ENCODE measurements around the gene C2orf49.
"Not testable (repeated sequence)": the region's sequence is repeated elsewhere in the genome, so short reads cannot be mapped to it uniquely, and the experiment has no call there.

C2orf49 gene

GRCh38 chr2:105321875-105322646 lies 15.3 kb upstream of the C2orf49 start:
- DNase-seq: no peak

- DNase-seq: no peak
Measured at GRCh38 chr2:105323111-105323510, 14.2 kb upstream of the C2orf49 start.

DNA sequence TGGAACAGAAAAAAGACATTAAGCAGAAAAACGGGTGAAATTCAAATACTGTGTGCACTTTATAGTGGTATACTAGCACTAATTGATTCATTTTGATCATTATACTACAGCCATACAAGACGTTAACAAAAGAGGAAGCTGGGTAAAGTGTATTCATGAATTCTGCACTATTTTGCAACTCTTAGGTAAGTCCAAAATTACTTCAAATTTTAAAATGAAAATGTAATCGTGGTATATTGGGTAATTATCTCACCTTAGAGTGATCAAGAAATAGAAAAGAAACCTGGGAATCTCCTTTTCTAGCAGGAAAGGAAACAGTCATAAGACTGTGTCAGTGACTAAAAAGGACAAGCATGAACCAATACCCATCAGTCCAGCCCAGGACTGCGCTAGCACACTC lies 13.2 kb upstream of the C2orf49 start:
- DNase-seq: no peak

DNA sequence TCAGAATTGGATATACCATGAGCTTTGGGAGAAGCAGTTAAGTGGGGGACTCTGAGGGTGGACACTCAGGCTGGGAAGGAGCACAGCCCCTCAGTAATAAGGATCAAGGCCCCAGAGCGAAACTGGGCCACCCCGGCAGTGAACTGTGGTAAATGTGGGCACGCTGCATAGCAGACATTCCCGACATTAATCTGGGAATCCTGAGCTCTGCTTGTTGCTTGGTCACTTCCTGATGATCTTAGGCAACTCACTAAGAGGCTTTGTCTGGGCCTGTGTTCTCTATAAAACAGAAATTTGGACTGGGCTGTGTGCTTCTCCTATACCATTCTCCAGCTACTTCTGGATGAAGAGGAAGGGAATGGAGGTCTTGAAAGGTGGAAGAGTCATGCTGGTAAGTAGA lies 12.6 kb upstream of the C2orf49 start:
- DNase-seq: no peak

- DNase-seq: no peak
Measured at GRCh38 chr2:105325389-105325963, 11.9 kb upstream of the C2orf49 start.

GRCh38 chr2:105327271-105327670 lies 10.1 kb upstream of the C2orf49 start:
- not testable (repeated sequence) for DNase-seq

GRCh38 chr2:105327690-105328089 lies 9.7 kb upstream of the C2orf49 start:
- DNase-seq: no peak

DNA sequence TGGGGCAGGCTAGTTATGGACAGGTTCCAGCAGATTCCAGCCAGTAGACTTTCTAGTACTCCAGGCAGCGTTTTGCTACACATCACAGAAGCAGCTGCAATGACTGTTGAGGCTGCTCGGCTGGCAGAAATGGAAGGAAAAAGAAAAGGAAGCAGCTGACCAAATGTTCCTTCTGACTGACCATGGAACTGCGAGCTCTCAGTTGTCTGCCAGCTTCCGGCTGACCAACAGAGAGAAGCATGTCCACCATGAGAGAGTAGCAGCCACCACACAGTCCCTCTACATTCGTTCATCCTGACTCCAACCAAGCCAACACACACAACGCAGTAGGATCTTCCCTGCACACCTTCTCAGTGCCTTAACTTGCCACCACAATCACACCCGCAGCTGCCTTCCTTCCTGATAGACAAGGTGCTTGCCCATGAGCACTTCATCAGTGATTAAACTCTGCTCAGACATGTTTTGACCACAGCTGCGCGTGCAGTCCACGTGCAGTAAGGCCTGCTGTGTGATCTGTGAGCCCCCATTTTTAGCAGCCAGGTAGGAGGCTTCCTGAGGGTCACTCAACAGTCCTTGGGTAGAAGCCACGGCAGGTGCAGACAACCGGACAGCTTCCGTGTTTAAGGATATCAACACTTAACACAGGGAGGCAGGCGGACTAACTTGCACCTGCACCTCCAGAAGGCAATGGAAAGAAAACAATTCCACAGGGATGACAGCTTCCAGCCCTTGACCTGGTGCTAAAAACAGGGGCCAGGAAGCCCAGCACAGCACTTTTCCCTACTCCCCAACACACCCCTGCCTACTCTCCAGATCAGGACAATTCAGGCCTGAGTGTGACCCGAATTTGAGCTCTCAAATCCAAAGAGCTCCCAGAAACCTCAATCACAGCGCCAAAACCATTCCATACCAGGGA lies 8.8 kb upstream of the C2orf49 start:
- no peak for DNase-seq

DNA sequence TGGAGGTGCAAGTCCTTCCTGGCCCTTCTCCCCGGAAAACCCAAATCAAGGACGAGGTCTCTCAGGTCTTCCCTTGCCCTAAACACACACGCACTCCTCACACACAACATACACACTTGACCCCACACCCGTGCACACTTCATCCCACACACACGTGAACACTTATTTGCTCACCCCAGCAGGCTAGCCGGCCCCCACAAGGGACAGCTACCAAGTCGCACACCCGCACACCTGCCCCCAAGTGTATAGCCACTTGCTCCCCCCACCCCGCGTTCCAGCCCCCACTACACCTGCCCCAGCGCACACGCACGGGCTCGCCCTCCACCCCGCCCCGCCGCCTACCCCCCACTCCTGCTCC lies 8.2 kb upstream of the C2orf49 start:
- no peak for DNase-seq

GRCh38 chr2:105329561-105330495 lies 7.5 kb upstream of the C2orf49 start, which contains the start of gene TGFBRAP1:
TGFBRAP1 (minus strand) TSS chr2:105329735; CDS start chr2:105308301, 21,434 bp downstream.
- DNase-seq: no peak

GRCh38 chr2:105330681-105331375 lies 6.5 kb upstream of the C2orf49 start:
- no peak for DNase-seq

GRCh38 chr2:105334211-105334610 lies 3.1 kb upstream of the C2orf49 start:
- DNase-seq: no peak

- DNase-seq: no peak
Measured at GRCh38 chr2:105335469-105335868, 1.9 kb upstream of the C2orf49 start.

DNA sequence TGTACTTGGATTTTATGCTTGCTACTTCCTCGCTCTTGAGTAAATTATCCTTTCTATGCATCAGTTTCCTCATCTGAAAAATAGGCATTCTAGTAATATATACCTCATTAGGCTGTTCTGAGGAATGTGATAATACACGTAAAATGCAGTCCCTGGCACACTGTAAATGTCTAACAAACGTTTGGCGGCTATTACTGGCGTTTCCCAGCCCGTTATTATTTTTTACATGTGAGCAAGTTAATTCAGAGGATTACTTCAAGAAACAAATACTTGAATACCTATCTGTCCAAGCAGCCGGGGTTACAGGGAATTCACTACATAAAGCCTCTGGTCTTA lies 586 bp upstream of the C2orf49 start:
- DNase-seq: no peak

DNA sequence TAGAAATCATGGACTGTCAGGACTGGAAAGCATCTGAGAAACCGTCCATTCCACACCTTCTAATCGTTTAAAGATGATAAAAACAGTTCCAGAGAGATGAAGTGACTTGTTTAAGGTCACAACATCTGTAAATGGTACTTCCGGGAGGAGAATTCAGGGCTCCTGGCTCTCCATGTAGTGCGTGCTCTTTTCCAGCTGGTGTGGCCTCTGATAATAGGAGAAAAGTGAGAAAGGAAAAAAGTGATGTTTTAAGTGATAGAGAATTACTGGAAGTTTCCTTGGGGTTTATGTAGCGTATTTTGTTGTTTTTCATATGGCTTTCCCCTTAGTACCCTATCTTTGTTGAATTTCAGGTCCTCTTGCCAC lies 663 bp downstream of the C2orf49 start:
- DNase-seq: no peak

DNA sequence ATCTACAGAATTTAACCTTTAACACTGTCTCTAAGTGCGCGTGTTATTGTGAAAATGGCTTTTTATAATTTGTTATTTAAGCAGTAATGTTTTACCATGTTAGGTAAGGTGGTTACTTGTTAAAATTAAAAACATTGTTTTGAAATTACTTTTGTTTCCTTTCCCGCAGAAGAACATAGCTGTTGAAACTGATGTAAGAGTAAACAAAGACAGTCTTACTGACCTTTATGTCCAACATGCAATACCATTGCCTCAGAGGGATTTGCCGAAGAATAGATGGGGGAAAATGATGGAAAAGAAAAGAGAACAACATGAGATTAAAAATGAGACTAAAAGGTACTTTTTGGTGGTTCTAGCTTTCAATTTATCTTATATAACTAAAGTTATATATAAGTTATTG lies 2.1 kb downstream of the C2orf49 start:
- DNase-seq: no peak

- no peak for DNase-seq
Measured at GRCh38 chr2:105344704-105345345, 7.5 kb downstream of the C2orf49 start.

GRCh38 chr2:105357122-105357521 lies 19.8 kb downstream of the C2orf49 start:
- DNase-seq: no peak

- DNase-seq: no peak
Measured at GRCh38 chr2:105358593-105358992, 21.3 kb downstream of the C2orf49 start.

DNA sequence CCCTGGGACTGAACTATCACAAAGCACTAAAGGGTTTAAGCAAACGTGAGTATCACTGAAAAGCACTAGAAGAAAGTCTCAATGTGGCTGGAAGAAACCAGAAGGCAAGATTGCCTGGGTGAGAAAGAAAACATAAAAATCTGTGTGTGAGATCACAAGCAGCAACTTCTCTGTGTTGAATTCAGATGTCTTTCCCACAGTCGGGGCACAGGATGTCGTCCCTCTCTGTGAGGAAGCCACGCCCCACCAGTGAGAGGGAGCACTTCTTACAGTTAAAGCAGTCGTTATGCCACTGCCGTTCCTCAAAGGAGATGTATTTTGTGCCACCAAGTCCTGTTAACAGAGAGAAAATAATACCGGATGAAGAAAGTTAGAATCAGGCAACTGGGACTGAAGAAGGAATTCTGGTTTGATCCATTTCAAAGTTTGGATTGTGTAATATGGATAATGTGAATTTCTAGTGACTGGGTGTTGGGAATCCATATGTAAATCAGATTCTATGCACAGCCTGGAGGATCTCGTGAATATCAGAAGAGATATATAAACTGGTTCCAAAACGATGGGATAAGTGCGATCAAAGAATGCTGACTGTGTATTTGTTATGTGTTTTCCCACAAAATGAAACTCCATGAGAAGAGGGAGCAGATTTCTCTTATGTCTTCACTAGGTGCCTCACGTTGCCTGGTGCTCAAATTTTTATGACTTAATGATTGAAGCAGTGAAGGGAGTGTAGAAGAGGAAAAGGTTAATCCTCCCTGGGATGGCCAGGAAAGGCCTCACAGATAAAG lies 24.0 kb downstream of the C2orf49 start:
- no peak for DNase-seq

All from GOT3 (cell line).